SK-N-SH treated with all-trans-retinoic acid at 6 μM for 48 hours (cell line): Measurements from ENCODE around the gene LMTK2.

Experiments
- ARNTL ChIP-seq: fragments of 450-650 bp; formaldehyde crosslinking; IDR thresholded peaks from 2 replicates; pipeline ENCODE4 v1.5.0; 2020; ENCODE audit warnings: low read depth, mild to moderate bottlenecking, moderate library complexity, borderline replicate concordance
- BACH2 ChIP-seq: fragments of 250-450 bp; sonication (Bioruptor Pico); IDR thresholded peaks from 2 replicates; pipeline ENCODE4 v1.9.0; 2021; ENCODE audit warnings: mild to moderate bottlenecking, borderline replicate concordance
- TOX ChIP-seq: fragments of 250-450 bp; sonication (Bioruptor Pico); IDR thresholded peaks from 2 replicates; pipeline ENCODE4 v1.8.0; 2021; ENCODE audit warnings: mild to moderate bottlenecking, moderate library complexity, borderline replicate concordance
- ZFP30 ChIP-seq: fragments of 450-650 bp; formaldehyde crosslinking; IDR thresholded peaks from 2 replicates; pipeline ENCODE4 v1.5.0; 2022; ENCODE audit warnings: mild to moderate bottlenecking, moderate library complexity
- TF ChIP-seq, protein P1 (sequence below): fragments of 250-450 bp; sonication (Bioruptor Pico); IDR thresholded peaks from 2 replicates; pipeline ENCODE4 v1.8.0; 2020; ENCODE audit warnings: mild to moderate bottlenecking, moderate library complexity, borderline replicate concordance

- no peak for TF ChIP-seq BACH2 (CRISPR knock-in tag)
- no peak for TF ChIP-seq ZFP30 (CRISPR knock-in tag)
- no peak for TF ChIP-seq ARNTL (CRISPR knock-in tag)
- no peak for TF ChIP-seq TOX (CRISPR knock-in tag)
- TF ChIP-seq, protein P1, sequence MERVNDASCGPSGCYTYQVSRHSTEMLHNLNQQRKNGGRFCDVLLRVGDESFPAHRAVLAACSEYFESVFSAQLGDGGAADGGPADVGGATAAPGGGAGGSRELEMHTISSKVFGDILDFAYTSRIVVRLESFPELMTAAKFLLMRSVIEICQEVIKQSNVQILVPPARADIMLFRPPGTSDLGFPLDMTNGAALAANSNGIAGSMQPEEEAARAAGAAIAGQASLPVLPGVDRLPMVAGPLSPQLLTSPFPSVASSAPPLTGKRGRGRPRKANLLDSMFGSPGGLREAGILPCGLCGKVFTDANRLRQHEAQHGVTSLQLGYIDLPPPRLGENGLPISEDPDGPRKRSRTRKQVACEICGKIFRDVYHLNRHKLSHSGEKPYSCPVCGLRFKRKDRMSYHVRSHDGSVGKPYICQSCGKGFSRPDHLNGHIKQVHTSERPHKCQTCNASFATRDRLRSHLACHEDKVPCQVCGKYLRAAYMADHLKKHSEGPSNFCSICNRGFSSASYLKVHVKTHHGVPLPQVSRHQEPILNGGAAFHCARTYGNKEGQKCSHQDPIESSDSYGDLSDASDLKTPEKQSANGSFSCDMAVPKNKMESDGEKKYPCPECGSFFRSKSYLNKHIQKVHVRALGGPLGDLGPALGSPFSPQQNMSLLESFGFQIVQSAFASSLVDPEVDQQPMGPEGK (CRISPR knock-in tag), result no peak
These were observed 28.9 kb upstream of the LMTK2 start for GRCh38 chr7:98077762-98078161.
